HUDEP-2 (cell line): ENCODE measurements around the gene CNIH3.

ENCODE experiments used
- DNase-seq, 76 experiments: peaks; one replicate each; lab custom pipeline; 2025; ENCODE audit not compliant: unreplicated experiment in 76 of 76; lab: John Stamatoyannopoulos, UW

The CNIH3 gene

GRCh38 chr1:224640587-224640986 is 24.5 kb downstream of the CNIH3 start:
- no peak for DNase-seq

- no peak for DNase-seq
These were observed 24.9 kb downstream of the CNIH3 start for GRCh38 chr1:224641030-224641429.

DNA sequence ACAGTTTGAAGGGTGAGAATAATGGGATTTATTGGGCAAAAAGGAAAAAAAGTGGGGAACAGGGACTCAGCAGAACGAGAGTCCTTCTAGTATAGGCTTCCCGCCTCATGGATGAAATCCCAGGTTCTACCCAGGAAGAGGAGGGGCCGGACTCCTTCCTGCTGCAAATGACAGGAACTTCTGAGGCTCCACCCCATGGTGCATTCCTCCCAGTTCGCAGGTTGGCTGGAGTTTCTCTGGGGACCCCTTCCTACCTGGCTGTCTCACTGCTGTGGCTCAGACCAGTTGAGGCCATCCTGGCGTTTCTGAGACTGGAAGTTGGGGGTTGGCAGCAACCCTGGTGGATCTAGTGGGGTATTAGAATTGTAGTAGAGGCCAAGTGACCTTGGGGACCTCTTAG is 27.5 kb downstream of the CNIH3 start:
- no peak for DNase-seq

- DNase-seq: peak in 47 of 76 experiments; percentile 3 to 58 (median 19)
These were observed 28.5 kb downstream of the CNIH3 start for GRCh38 chr1:224644553-224645154.

DNA sequence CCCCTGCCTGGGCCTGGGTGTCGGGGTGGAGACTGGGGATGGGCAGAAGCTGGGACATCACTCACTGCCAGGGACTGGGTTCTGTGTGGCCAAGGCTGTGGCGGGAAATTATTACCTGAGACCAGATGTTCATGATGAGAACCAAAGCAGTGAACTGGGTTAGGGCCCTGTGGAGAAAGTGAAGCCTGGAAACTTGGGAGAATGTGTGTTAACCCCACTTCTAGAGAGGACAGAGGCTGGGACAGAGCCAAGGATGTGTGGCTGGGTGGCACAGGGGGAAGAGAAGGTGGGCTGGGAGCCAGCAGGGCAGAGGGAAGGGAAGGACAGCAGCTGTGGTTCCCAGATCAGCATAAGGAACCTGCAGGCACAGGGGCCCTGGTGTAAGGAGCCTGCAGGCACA is 31.3 kb downstream of the CNIH3 start:
- DNase-seq: no peak

- DNase-seq: no peak
These were observed 34.2 kb downstream of the CNIH3 start for GRCh38 chr1:224650290-224650689.

GRCh38 chr1:224651188-224651587 is 35.1 kb downstream of the CNIH3 start:
- no peak for DNase-seq

- no peak for DNase-seq
These were observed 40.3 kb downstream of the CNIH3 start for GRCh38 chr1:224656392-224656791.

DNA sequence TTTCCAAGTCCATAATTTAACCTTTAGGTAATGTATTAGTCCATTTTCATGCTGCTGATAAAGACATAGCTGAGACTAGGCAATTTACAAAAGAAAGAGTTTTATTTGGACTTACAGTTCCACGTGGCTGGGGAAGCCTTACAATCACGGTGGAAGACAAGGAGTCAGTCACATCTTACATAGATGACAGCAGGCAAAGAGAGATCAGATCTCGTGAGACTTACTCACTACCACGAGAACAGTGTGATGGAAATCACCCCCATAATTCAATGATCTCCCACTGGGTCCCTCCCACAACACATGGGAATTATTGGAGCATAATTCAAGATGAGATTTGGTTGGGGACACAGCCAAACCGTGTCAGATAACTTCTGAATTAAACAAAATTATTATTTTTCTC is 44.0 kb downstream of the CNIH3 start:
- no peak for DNase-seq

DNA sequence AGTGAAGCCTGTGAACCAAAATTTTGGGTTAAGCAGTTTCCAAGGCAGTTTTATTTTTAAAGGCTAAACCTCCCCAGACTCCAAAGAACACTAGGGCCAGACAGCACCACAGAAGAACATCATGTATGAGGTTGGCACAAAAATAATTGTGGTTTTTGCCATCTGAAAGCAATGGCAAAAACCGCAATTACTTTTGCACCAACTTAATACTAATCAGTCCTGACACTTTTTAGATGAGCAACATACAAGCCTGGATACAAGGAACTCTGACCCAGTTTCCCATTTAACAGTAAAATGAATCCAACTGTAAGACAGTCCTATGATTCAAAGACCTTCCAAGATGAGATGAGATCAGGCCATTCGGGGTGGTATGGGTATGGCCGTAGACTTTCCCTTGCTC is 46.8 kb downstream of the CNIH3 start:
- no peak for DNase-seq

DNA sequence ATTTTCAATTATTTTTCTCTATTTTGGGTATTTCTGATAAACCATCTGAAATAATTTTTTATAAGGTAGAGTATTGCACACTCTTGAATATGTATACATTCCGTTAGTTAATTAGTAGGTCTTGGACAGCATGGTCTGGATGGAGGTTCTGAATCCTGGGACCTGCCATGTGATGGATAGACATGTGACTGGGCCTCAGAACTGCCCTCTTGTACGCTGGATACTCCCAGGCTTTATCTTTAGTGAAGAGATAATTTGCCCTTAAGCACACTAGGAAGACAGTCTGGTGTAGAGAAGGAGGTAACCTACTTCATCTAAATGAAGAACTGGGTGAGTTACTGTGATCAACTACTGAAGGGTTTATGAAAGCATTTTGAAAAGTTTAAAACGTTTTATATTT is 48.9 kb downstream of the CNIH3 start:
- DNase-seq: no peak

- DNase-seq: no peak
These were observed 50.0 kb downstream of the CNIH3 start for GRCh38 chr1:224666078-224666477.

- DNase-seq: no peak
These were observed 50.8 kb downstream of the CNIH3 start for GRCh38 chr1:224666913-224667312.

DNA sequence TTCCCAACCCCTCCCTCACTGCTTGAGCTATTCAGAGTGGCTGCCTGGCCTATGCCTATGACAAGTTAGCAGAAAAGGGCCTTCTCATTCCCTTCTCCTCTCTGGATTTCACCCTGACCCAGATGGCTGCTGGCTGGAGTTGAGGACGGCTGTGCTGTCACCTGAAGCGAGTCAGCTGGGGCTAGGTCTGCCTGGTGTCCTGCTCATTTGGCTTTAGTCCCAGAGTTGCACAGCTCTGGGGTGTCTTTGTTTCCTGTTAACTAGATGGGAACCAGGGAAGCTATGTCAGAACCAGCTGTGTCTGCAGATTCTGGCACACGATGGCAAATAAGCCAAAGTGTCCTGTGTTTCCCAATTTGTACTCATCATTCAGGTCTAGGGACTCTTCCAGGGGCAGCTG is 52.9 kb downstream of the CNIH3 start:
- DNase-seq: no peak

- DNase-seq: no peak
These were observed 53.3 kb downstream of the CNIH3 start for GRCh38 chr1:224669403-224669802.

GRCh38 chr1:224670506-224670905 is 54.4 kb downstream of the CNIH3 start:
- DNase-seq: no peak

GRCh38 chr1:224671076-224671475 is 55.0 kb downstream of the CNIH3 start:
- no peak for DNase-seq

DNA sequence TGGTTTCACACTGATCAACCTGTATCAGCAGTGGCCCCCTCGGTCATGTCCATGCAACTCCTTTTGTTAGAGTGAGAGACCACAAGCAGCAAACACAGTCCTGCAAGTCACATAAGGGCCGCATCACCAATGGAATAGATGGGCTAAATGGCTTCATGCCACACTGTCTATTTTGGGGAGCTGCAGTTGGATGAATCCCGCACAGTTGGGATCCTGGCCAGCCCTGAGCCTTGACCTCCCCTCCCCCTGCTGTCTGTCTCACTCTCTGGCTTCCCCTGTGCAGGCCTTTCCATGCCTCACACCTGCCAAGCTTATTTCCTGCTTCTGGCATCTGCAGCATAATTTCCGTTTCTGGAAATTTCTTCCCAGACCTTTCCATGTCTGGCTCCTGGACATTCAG is 57.0 kb downstream of the CNIH3 start:
- DNase-seq: no peak

GRCh38 chr1:224675590-224675989 is 59.5 kb downstream of the CNIH3 start:
- DNase-seq: no peak

DNA sequence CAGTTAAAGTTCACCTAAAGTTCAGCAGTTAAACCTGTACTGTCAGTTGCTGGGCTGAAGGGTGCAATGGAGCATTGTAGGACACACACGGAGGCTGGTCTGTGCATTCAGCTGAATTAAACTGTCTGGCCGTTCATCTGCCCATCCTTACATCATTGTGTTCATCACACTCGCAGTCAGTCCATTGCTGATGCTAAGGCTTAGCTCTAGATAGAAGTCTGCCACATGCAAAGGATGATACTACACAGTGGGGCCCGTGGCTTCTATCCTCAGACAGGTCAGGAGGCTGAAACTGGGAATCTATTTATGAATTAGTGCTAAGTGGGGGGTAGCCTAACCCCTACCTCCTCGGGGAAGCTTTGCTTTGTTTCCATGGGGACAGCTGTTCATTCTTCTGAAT is 60.4 kb downstream of the CNIH3 start:
- DNase-seq: no peak

- no peak for DNase-seq
These were observed 62.1 kb downstream of the CNIH3 start for GRCh38 chr1:224678168-224678567.

DNA sequence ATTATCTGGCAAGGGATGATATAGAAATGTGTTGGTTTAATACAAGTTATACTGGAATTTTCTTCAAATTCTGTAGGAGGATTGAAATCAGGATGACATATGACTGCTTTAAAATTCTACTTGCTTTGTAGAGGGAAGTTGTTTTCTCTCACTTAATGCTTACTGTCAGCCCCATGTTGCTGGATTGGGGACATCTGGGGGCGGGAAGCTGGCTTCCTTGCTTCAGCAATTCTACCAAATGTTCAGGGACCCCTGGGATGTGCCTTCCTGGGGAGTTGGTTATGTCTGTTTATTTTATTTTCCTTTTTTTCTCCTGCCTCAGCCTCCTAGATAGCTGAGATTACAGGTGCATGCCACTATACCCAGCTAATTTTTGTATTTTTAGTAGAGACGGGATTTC is 63.5 kb downstream of the CNIH3 start:
- DNase-seq: no peak

DNA sequence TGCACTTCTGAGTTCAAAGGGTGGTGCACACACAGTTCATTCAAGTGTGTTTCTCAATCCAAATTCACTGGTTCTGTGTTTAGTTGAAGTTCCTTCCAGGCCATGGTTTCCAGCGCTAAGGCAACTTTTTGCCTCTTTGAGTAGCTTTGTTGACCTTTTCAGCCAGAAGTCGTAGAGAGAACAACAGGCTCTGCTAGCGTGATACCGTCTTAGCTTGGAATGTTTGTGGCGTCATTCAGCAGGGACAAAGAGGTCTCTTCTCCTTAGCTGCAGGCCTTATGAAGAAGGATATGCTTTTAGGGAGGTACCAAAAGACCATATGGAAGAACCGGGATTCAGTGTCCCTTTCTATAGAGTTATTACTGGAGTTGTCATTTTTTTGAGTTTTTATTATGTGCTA is 65.7 kb downstream of the CNIH3 start:
- no peak for DNase-seq
